B cell (primary cell): ENCODE results near the gene EFCAB13. TPM values are rescaled to one million over a fixed set of nuclear protein-coding genes. Genes with fewer than 3 reads are reported as not detected.

Experiments
- ATAC-seq: fragments of 200-7000 bp; cut with Tn5 transposase; one replicate; pipeline ENCODE4 v1.10.0; 2021; ENCODE audit warnings: low read depth, mild to moderate bottlenecking, moderate number of reproducible peaks, moderate library complexity
- CTCF ChIA-PET: fragments of 350-600 bp; sonication (Branson Sonifier 250); formaldehyde crosslinking; loops from one replicate; lab custom pipeline; 2021; ENCODE audit warnings: antibody characterized with exemption, inconsistent platforms; lab: Charles Lee
- POLR2A ChIA-PET: fragments of 350-600 bp; sonication (Branson Sonifier 250); formaldehyde crosslinking; loops from one replicate; lab custom pipeline; 2021; ENCODE audit warnings: antibody characterized with exemption; lab: Charles Lee
- DNase-seq: peaks from one replicate; pipeline ENCODE4 v3.0.0; 2013
- H2AFZ ChIP-seq: 2 replicates; pipeline ENCODE4 v1.6.1; 2012; ENCODE audit warnings: mild to moderate bottlenecking, low read depth, low read length; ENCODE audit not compliant: insufficient read depth, poor library complexity, severe bottlenecking
- H3K27ac ChIP-seq, 2 donors: 1 replicate in 1 of 2; 2 replicates in 1 of 2; pipeline ENCODE4 v1.5.1; 2012 to 2013; ENCODE audit warnings: low read length in 2 of 2, mild to moderate bottlenecking in 2 of 2, moderate library complexity in 1 of 2
- H3K27me3 ChIP-seq, 4 experiments: fragments of 200-600 bp in 1 of 4; sonication (generic) in 1 of 4; replicated peaks in 1 of 4; 1 replicate in 2 of 4; 2 replicates in 2 of 4; pipeline versions ENCODE4 v1.6.1 to v1.7.0; 2013 to 2016; ENCODE audit warnings: low read length in 3 of 4, mild to moderate bottlenecking in 2 of 4, mixed read lengths in 1 of 4, moderate library complexity in 1 of 4; ENCODE audit not compliant: insufficient read depth in 4 of 4, control insufficient read depth in 3 of 4; ENCODE audit errors: control extremely low read depth in 1 of 4
- H3K36me3 ChIP-seq, 2 experiments: replicated peaks in 1 of 2; 1 replicate in 1 of 2; 2 replicates in 1 of 2; pipeline versions ENCODE4 v1.6.1 to v1.7.1; 2013; ENCODE audit warnings: low read length in 1 of 2; ENCODE audit not compliant: insufficient read depth in 2 of 2, control insufficient read depth in 1 of 2; ENCODE audit errors: control extremely low read depth in 1 of 2, extremely low read depth in 1 of 2
- H3K4me1 ChIP-seq, 2 donors: fragments of 200-600 bp in 1 of 2; sonication (generic) in 1 of 2; 1 replicate in 1 of 2; 2 replicates in 1 of 2; pipeline versions ENCODE4 v1.5.1 to v1.6.1; 2013 to 2017; ENCODE audit warnings: low read length in 2 of 2; ENCODE audit not compliant: control insufficient read depth in 2 of 2, insufficient read depth in 2 of 2
- H3K4me2 ChIP-seq: replicated peaks from 2 replicates; pipeline ENCODE3; 2012; ENCODE audit warnings: mild to moderate bottlenecking, low read depth, low read length; ENCODE audit not compliant: poor library complexity, severe bottlenecking
- H3K4me3 ChIP-seq, 5 experiments: fragments of 200-600 bp in 1 of 5; sonication (generic) in 1 of 5; 1 replicate in 3 of 5; 2 replicates in 2 of 5; pipeline versions ENCODE4 v1.5.1 to v1.7.0; 2011 to 2016; ENCODE audit warnings: low read length in 4 of 5, mild to moderate bottlenecking in 4 of 5, low read depth in 2 of 5, control low read depth in 1 of 5, moderate library complexity in 1 of 5; ENCODE audit not compliant: insufficient read depth in 1 of 5; ENCODE audit errors: control extremely low read depth in 1 of 5, extremely low read depth in 1 of 5
- H3K79me2 ChIP-seq: fragments of 200-600 bp; sonication (generic); one replicate; pipeline ENCODE4 v1.6.0; 2016; ENCODE audit warnings: low read length; ENCODE audit not compliant: control insufficient read depth, insufficient read depth
- H3K9ac ChIP-seq: fragments of 200-600 bp; sonication (generic); 2 replicates; pipeline ENCODE4 v1.6.1; 2017; ENCODE audit warnings: mild to moderate bottlenecking, low read length, moderate library complexity
- H3K9me3 ChIP-seq, 3 donors: one replicate each; pipeline versions ENCODE4 v1.6.1 to v1.7.1; 2013; ENCODE audit warnings: low read length in 2 of 3; ENCODE audit not compliant: control insufficient read depth in 2 of 3, insufficient read depth in 1 of 3; ENCODE audit errors: control extremely low read depth in 1 of 3
- H4K20me1 ChIP-seq: 2 replicates; pipeline ENCODE4 v1.6.0; 2012; ENCODE audit warnings: mild to moderate bottlenecking, low read length; ENCODE audit not compliant: insufficient read depth, control insufficient read depth, poor library complexity, severe bottlenecking
- H3K27ac Mint-ChIP-seq: one replicate; pipeline ENCODE4 v1.8.0; 2021; ENCODE audit warnings: mixed read lengths
- H3K27me3 Mint-ChIP-seq: one replicate; pipeline ENCODE4 v1.8.0; 2021; ENCODE audit warnings: mixed read lengths
- H3K4me1 Mint-ChIP-seq: one replicate; pipeline ENCODE4 v1.8.0; 2021; ENCODE audit warnings: mixed read lengths
- H3K4me3 Mint-ChIP-seq: one replicate; pipeline ENCODE4 v1.8.0; 2021; ENCODE audit warnings: mixed read lengths
- H3K9me3 Mint-ChIP-seq: one replicate; pipeline ENCODE4 v1.8.0; 2022; ENCODE audit warnings: mixed read lengths; ENCODE audit not compliant: insufficient read depth
- EZH2 ChIP-seq: IDR thresholded peaks from 2 replicates; pipeline ENCODE4 v1.6.1; 2012; ENCODE audit warnings: borderline replicate concordance, low read depth, mild to moderate bottlenecking, moderate library complexity, low read length; ENCODE audit not compliant: insufficient read depth, poor library complexity, severe bottlenecking
- WGBS: methylation state at CpG from one replicate; pipeline ENCODE4 v1.1.5; 2013; ENCODE audit warnings: missing lambda C conversion rate; ENCODE audit not compliant: insufficient coverage; 5-methylcytosine and 5-hydroxymethylcytosine counted together
- intact Hi-C: fragments of 100-400 bp; cut with micrococcal nuclease; formaldehyde crosslinking; loops from one replicate; pipeline ENCODE4 v1.10.0; 2022
- polyA plus RNA-seq: library from polyadenylated mRNA; depleted of rRNA; stranded (reverse); fragments of >200 nt; gene quantifications from 2 replicates; pipeline ENCODE4 v1.2.3, GENCODE V29; 2012
- total RNA-seq, 2 donors: library from RNA; stranded (reverse); fragments of 120-200 nt in 1 of 2; gene quantifications; 1 replicate in 1 of 2; 2 replicates in 1 of 2; pipeline versions ENCODE4 v1.2.3 to v1.2.4, GENCODE V29; 2013 to 2022
- TF ChIP-seq, protein P1 (sequence below): fragments of 200-600 bp; IDR thresholded peaks from one replicate; pipeline ENCODE4 v1.8.0; 2022; ENCODE audit warnings: antibody characterized with exemption, mild to moderate bottlenecking

The EFCAB13 gene
- total and polyA plus RNA-seq, 2 donors (not counting 1 experiment from before 2014, with no cell fraction given), result 5.4 to 86.5 TPM

- Histone ChIP-seq H3K4me3 (no peak overlapping the region), H3K9ac (no peak overlapping the region), H3K79me2 (no peaks in the 10 kb centered on the region), H3K9me3 (no peaks in the 10 kb centered on the region), H3K4me2 (no peak overlapping the region), H3K36me3 (peaks cover 0 to 10% of the 10 kb centered on the region in 2 experiments), H3K4me1 (no peaks in the 10 kb centered on the region), H4K20me1 (no peaks in the 10 kb centered on the region), H2AFZ (no peak overlapping the region), H3K27me3 (no peaks in the 10 kb centered on the region), H3K27ac (no peak overlapping the region)
- POLR2A ChIA-PET, result no interaction called here
- Mint-ChIP-seq H3K27ac (no peak overlapping the region), H3K4me1 (peaks cover 8% of the 10 kb centered on the region), H3K9me3 (no peaks in the 10 kb centered on the region), H3K4me3 (no peak overlapping the region), H3K27me3 (no peaks in the 10 kb centered on the region)
- no peak for DNase-seq
- TF ChIP-seq EZH2, result no peak
- TF ChIP-seq, protein P1, sequence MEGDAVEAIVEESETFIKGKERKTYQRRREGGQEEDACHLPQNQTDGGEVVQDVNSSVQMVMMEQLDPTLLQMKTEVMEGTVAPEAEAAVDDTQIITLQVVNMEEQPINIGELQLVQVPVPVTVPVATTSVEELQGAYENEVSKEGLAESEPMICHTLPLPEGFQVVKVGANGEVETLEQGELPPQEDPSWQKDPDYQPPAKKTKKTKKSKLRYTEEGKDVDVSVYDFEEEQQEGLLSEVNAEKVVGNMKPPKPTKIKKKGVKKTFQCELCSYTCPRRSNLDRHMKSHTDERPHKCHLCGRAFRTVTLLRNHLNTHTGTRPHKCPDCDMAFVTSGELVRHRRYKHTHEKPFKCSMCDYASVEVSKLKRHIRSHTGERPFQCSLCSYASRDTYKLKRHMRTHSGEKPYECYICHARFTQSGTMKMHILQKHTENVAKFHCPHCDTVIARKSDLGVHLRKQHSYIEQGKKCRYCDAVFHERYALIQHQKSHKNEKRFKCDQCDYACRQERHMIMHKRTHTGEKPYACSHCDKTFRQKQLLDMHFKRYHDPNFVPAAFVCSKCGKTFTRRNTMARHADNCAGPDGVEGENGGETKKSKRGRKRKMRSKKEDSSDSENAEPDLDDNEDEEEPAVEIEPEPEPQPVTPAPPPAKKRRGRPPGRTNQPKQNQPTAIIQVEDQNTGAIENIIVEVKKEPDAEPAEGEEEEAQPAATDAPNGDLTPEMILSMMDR, result no peak
- intact Hi-C loops, result no loop called here
- ATAC-seq, result no peak
- CTCF ChIA-PET, result interaction anchor here (0.7 kb wide), 1 partner anchor 46 kb away, joined by 3 read pairs; no protein-coding TSS in a partner anchor
- WGBS, result no CpG with 5 or more reads among the region's 1 CpG
These were observed 76.6 kb downstream of the EFCAB13 start for GRCh38 chr17:47400333-47400732.

- no peak overlapping the region for H3K4me2 ChIP-seq
- H3K9ac ChIP-seq, result no peak overlapping the region
- no peaks in the 10 kb centered on the region for H4K20me1 ChIP-seq
- H3K27ac ChIP-seq, result no peak overlapping the region
- DNase-seq (no peak), ATAC-seq (no peak)
- CTCF ChIA-PET, result no interaction called here
- TF ChIP-seq, protein P1, result no peak
- no peaks in the 10 kb centered on the region for H3K4me1 ChIP-seq
- Mint-ChIP-seq H3K4me3 (no peak overlapping the region), H3K4me1 (peaks cover 8% of the 10 kb centered on the region), H3K27ac (no peak overlapping the region), H3K9me3 (no peaks in the 10 kb centered on the region), H3K27me3 (no peaks in the 10 kb centered on the region)
- H2AFZ ChIP-seq, result no peak overlapping the region
- POLR2A ChIA-PET, result no interaction called here
- no peaks in the 10 kb centered on the region for H3K79me2 ChIP-seq
- H3K9me3 ChIP-seq, result no peaks in the 10 kb centered on the region
- H3K27me3 ChIP-seq, result no peaks in the 10 kb centered on the region
- WGBS, result no CpG with 5 or more reads among the region's 2 CpGs
- intact Hi-C loops, result no loop called here
- no peak overlapping the region for H3K4me3 ChIP-seq
- H3K36me3 ChIP-seq, result peaks cover 0 to 6% of the 10 kb centered on the region in 2 experiments
These were observed 77.3 kb downstream of the EFCAB13 start for GRCh38 chr17:47401100-47401499.
